OCI-LY3 (cell line): ENCODE results near the gene MCU.

Experiments
- CTCF ChIP-seq: fragments of 200-600, 300-600 bp; sonication (generic); IDR thresholded peaks from 2 replicates; pipeline ENCODE4 v1.5.1; 2014; ENCODE audit warnings: antibody characterized with exemption, low read length, low read depth
- EZH2phosphoT487 ChIP-seq: fragments of 200-600 bp; shearing (Covaris generic); IDR thresholded peaks from 2 replicates; pipeline ENCODE4 v1.6.1; 2018; ENCODE audit warnings: antibody characterized with exemption, mixed run types, low read depth

GRCh38 chr10:72822342-72822986, 130.5 kb downstream of the MCU start:
- TF ChIP-seq CTCF (no peak), EZH2phosphoT487 (no peak)
